SJCRH30 (cell line): ENCODE data around the gene TIMM21. TPM values are rescaled to one million over a fixed set of nuclear protein-coding genes. Genes with fewer than 3 reads are reported as not detected.

Source experiments
- DNase-seq, 2 experiments: peaks; one replicate each; pipeline ENCODE4 v3.0.0-alpha.2; 2015 to 2020
- H3K27ac ChIP-seq: fragments of 250-450 bp; sonication (Bioruptor Pico); 2 replicates; pipeline ENCODE4 v1.5.1; 2020; ENCODE audit warnings: mild to moderate bottlenecking, moderate library complexity
- H3K27me3 ChIP-seq: fragments of 250-450 bp; sonication (Bioruptor Pico); 2 replicates; pipeline ENCODE4 v1.5.1; 2020; ENCODE audit warnings: mild to moderate bottlenecking, moderate library complexity
- H3K36me3 ChIP-seq: fragments of 250-450 bp; sonication (Bioruptor Pico); 2 replicates; pipeline ENCODE4 v1.5.1; 2020; ENCODE audit warnings: mild to moderate bottlenecking, moderate library complexity
- H3K4me1 ChIP-seq: fragments of 250-450 bp; sonication (Bioruptor Pico); 2 replicates; pipeline ENCODE4 v1.5.1; 2020; ENCODE audit warnings: mild to moderate bottlenecking, moderate library complexity
- H3K4me3 ChIP-seq: fragments of 250-450 bp; sonication (Bioruptor Pico); 2 replicates; pipeline ENCODE4 v1.5.1; 2020; ENCODE audit warnings: mild to moderate bottlenecking, moderate library complexity
- H3K9me3 ChIP-seq: fragments of 250-450 bp; sonication (Bioruptor Pico); replicated peaks from 2 replicates; pipeline ENCODE4 v1.5.1; 2020; ENCODE audit warnings: mild to moderate bottlenecking, moderate library complexity
- total RNA-seq: library from RNA; depleted of rRNA; stranded (reverse); fragments of >200 nt; shearing (Covaris generic); gene quantifications from 2 replicates; pipeline ENCODE4 v1.2.3, GENCODE V29; 2014; rRNA removed

Gene TIMM21
- 48.8 and 59.4 TPM in 2 replicates for total RNA-seq

DNA sequence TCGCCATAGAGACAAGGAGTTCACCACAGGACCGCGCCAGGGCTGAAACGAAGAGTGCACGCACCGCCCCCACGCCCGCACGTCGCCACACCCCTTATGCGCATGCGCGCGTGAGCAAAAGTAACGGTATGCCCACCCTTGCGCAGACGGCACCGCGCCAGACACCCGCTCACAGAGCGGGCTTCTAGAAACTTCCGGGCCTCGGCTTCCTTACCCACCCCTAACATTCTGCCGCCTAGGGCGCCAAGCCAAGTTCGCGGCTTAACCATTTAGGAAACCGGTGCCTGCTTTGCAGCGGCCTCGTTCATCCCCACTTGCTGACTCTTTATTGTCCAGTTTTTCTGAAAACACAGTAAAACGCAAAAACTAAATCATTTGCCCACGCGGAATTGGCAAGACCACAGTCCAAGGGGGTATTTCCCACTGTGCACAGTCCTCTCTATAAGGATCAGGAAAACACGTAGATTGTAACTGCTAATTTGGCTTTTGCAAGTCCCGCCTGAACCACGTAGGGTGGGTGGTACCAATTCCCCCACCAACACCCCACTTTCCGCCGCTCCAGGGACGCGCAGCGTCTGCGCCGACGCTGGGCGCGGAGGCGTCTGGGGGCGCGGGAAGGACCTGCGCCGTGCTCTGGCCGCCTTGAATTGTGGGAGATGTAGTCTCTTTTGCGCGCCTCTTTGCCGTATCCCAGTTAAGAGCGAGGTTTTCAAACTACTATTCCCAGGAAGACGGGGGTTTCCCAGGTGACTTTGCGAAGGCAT, at the start of gene TIMM21, which contains the start of gene FBXO15:
TIMM21 (plus strand) TSS at position 745 of the 764 bp plus-strand sequence. CDS start 286 bp downstream, outside the sequence.
FBXO15 (minus strand) TSS at position 56 of the 764 bp plus-strand sequence; CDS start at position 7, 49 bp downstream.
- Histone ChIP-seq H3K4me1 (no peaks in the 10 kb centered on the region), H3K9me3 (no peaks in the 10 kb centered on the region), H3K27me3 (no peaks in the 10 kb centered on the region), H3K4me3 (peak within 1 kb of the TSS; percentile 83), H3K36me3 (no peaks in the 10 kb centered on the region), H3K27ac (peak within 1 kb of the TSS; percentile 80)
- peak; percentile 90 to 91 for DNase-seq

DNA sequence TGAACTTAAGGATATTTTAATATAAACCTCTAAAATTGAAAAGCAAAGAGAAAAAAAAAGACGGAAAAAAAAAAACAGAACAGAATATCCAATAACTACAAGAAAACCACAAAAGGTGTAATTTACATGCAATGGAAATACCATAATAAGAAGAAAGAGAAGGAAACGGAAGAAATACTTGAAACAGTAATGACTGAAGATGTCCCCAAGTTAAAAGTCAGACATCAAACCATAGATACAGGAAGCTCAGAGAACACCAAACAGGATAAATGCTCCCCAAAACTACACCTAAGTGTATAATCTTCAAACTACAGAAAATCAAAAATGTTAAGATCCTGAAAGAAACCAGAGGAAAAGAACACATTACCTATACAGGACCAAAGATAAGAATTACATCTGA, 39.9 kb upstream of the TIMM21 start:
- DNase-seq = no peak

DNA sequence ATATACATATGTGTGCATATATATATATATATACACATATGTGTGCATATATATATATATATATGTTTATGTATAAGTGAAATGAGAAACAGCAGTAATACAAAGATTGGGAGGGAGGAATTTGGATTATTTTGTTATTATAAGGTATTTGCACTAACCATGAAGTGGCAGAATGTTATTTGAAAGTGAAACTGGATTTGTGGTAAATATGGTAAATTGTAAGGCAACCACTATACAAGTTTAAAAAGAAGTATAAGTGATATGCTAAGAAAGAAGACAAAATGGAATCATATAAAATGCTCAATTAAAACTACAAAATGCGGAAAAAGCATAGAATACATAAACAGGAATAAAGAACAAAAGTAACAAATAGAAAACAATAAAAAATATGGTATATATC, 38.2 kb upstream of the TIMM21 start:
- no peaks in the 10 kb centered on the region for H3K4me1 ChIP-seq
- H3K27ac ChIP-seq = no peak overlapping the region
- no peak for DNase-seq
- H3K36me3 ChIP-seq = no peaks in the 10 kb centered on the region
- no peaks in the 10 kb centered on the region for H3K9me3 ChIP-seq
- no peak overlapping the region for H3K4me3 ChIP-seq
- no peaks in the 10 kb centered on the region for H3K27me3 ChIP-seq

More for the DNA sequence above, 39.9 kb upstream of the TIMM21 start:
- Histone ChIP-seq H3K27ac (no peak overlapping the region), H3K4me1 (no peaks in the 10 kb centered on the region), H3K27me3 (no peaks in the 10 kb centered on the region), H3K9me3 (no peaks in the 10 kb centered on the region), H3K36me3 (no peaks in the 10 kb centered on the region), H3K4me3 (no peak overlapping the region)

GRCh38 chr18:74110976-74111375, 37.3 kb upstream of the TIMM21 start:
- no peak overlapping the region for H3K27ac ChIP-seq
- no peak for DNase-seq
- H3K9me3 ChIP-seq = no peaks in the 10 kb centered on the region
- no peak overlapping the region for H3K4me3 ChIP-seq
- H3K27me3 ChIP-seq = no peaks in the 10 kb centered on the region
- H3K4me1 ChIP-seq = no peaks in the 10 kb centered on the region
- no peaks in the 10 kb centered on the region for H3K36me3 ChIP-seq

DNA sequence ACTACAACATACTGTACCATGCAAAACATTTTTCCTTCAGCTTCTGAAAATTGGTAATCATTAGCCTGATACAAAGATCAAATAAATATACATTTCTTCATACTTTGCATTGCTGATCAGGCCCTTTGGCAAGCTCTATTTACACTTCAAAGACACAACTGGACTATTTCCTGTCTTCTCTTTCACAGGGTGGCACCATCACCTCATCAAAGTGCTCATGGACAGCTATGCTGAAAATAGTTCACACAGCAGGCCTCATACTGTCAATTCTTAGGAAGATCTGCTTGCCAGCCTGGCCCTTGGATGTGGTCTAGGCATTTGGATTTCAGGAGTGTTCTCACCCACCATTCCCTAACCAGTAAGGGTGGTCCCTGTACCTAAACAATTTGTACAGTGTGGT, 34.6 kb upstream of the TIMM21 start:
- Histone ChIP-seq H3K9me3 (no peaks in the 10 kb centered on the region), H3K36me3 (no peaks in the 10 kb centered on the region), H3K27me3 (no peaks in the 10 kb centered on the region), H3K4me1 (no peaks in the 10 kb centered on the region), H3K4me3 (no peak overlapping the region), H3K27ac (no peak overlapping the region)
- no peak for DNase-seq

DNA sequence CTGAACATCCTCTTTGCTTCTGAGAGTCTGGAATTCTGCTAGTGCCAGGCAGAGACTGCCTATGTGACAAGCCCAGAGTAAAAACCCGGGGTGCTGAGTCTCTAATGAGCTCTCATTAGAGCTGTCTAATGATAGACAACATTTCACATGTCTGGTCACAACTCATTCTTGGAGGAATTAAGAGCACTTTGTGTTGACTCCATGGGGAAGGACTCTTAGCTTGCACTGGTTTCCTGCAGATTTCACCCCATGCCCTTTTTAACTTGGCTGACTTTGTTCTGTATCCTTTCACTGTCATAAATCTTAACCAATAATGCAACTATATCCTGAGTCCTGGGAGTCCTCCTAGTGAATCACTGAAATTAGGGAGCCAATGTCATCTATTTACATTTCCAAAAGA, 34.2 kb upstream of the TIMM21 start:
- Histone ChIP-seq H3K4me3 (no peak overlapping the region), H3K36me3 (no peaks in the 10 kb centered on the region), H3K9me3 (no peaks in the 10 kb centered on the region), H3K27me3 (no peaks in the 10 kb centered on the region), H3K4me1 (no peaks in the 10 kb centered on the region), H3K27ac (no peak overlapping the region)
- no peak for DNase-seq

GRCh38 chr18:74115046-74115445, 33.3 kb upstream of the TIMM21 start:
- H3K9me3 ChIP-seq = no peaks in the 10 kb centered on the region
- no peak overlapping the region for H3K4me3 ChIP-seq
- no peaks in the 10 kb centered on the region for H3K27me3 ChIP-seq
- H3K27ac ChIP-seq = no peak overlapping the region
- no peaks in the 10 kb centered on the region for H3K36me3 ChIP-seq
- no peak for DNase-seq
- no peaks in the 10 kb centered on the region for H3K4me1 ChIP-seq

GRCh38 chr18:74116633-74117554, 31.4 kb upstream of the TIMM21 start:
- peak in 1 of 2 experiments; percentile 13 for DNase-seq
- Histone ChIP-seq H3K27ac (no peak overlapping the region), H3K4me3 (no peak overlapping the region), H3K9me3 (no peaks in the 10 kb centered on the region), H3K27me3 (no peaks in the 10 kb centered on the region), H3K4me1 (no peaks in the 10 kb centered on the region), H3K36me3 (no peaks in the 10 kb centered on the region)

DNA sequence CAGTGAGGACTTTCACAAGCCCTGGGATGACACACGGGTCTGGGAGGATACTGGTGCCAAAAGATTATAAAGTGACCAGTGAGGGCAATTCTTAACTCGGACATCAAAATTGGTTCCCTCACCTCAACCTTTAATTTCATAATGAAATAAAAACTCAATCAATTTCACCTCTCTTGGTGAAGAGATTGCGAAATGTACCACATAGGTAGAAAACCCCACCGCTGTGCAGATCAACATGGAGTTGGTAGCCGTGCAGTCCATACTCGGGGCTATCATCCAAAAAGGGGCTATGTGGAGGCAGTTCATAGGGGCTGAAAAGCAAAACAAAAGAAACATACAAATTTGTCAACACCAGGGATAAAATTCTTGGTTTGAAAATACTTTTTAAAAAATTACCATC, 25.1 kb upstream of the TIMM21 start:
- Histone ChIP-seq H3K27me3 (no peaks in the 10 kb centered on the region), H3K36me3 (no peaks in the 10 kb centered on the region), H3K4me3 (no peak overlapping the region), H3K27ac (no peak overlapping the region), H3K4me1 (no peaks in the 10 kb centered on the region), H3K9me3 (no peaks in the 10 kb centered on the region)
- DNase-seq = no peak

- H3K36me3 ChIP-seq = no peaks in the 10 kb centered on the region
- no peak overlapping the region for H3K4me3 ChIP-seq
- DNase-seq = no peak
- no peaks in the 10 kb centered on the region for H3K9me3 ChIP-seq
- no peak overlapping the region for H3K27ac ChIP-seq
- H3K27me3 ChIP-seq = no peaks in the 10 kb centered on the region
- H3K4me1 ChIP-seq = no peaks in the 10 kb centered on the region
These were observed 23.7 kb upstream of the TIMM21 start for GRCh38 chr18:74124642-74125041.

GRCh38 chr18:74126684-74127655, 21.4 kb upstream of the TIMM21 start:
- Histone ChIP-seq H3K36me3 (no peaks in the 10 kb centered on the region), H3K4me1 (no peaks in the 10 kb centered on the region), H3K4me3 (no peak overlapping the region), H3K27ac (no peak overlapping the region), H3K27me3 (no peaks in the 10 kb centered on the region), H3K9me3 (no peaks in the 10 kb centered on the region)
- no peak for DNase-seq

DNA sequence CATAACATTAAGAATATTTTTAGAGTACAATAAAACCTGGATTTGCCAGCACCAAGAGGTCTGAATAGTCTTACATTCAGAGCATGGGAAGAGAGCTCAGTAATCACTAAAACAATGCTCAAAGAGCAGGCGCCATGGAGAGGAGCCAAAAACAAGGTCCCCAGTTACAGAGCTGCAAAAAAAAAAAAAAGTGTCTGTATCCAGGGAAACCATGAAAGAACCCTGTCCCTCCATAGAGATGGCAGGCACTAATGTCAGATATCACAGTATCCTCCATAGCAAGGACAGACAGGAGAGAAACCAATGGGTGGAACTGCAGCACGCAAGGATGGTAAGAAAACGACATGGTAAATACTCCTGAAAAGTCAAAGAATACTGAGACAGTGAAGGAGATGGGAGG, 20.2 kb upstream of the TIMM21 start:
- H3K4me3 ChIP-seq = no peak overlapping the region

DNA sequence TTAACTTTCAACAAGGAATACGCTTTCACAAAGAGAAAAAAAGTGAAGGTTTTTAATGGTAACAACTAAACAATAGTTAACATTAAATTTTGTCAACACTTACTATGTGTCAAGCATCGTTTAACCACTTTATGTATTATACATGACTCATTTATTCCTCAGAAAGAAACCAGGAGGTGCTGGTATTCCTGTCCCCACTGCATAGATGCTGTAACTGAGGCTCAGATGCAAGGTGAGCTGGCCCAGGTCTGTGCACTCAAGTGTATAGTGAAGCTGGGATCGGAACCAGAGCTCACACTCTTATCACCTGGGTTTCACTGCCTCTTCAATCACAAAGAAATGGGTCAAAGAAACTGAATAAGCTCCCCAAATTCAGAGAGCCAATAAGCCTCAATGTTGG, 17.2 kb upstream of the TIMM21 start:
- Histone ChIP-seq H3K27me3 (no peaks in the 10 kb centered on the region), H3K4me3 (no peak overlapping the region), H3K36me3 (no peaks in the 10 kb centered on the region), H3K27ac (no peak overlapping the region), H3K9me3 (no peaks in the 10 kb centered on the region), H3K4me1 (no peaks in the 10 kb centered on the region)
- no peak for DNase-seq

More for the DNA sequence above, 20.2 kb upstream of the TIMM21 start:
- H3K27me3 ChIP-seq = no peaks in the 10 kb centered on the region
- DNase-seq = no peak
- H3K36me3 ChIP-seq = no peaks in the 10 kb centered on the region
- no peaks in the 10 kb centered on the region for H3K9me3 ChIP-seq
- H3K27ac ChIP-seq = no peak overlapping the region
- H3K4me1 ChIP-seq = no peaks in the 10 kb centered on the region

DNA sequence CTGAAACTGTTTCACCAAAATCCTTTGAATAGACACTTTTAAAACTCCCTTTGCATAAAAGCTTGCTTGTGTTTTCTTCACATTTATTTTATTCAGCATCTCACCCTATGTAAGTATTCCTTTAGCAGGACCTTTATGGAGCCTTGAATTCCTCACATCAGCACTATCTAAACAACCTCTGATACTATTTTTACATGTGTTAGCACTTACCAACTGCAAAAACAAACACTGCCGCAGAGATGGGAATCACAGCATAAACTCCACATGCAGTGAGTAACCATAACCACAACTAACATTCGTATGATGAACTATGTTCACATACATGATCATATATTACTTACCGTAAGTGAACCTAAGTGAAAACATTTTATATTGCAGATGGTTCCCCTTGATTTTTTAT, 16.1 kb upstream of the TIMM21 start:
- H3K27me3 ChIP-seq = no peaks in the 10 kb centered on the region
- H3K4me1 ChIP-seq = no peaks in the 10 kb centered on the region
- H3K9me3 ChIP-seq = no peaks in the 10 kb centered on the region
- no peak for DNase-seq
- no peak overlapping the region for H3K27ac ChIP-seq
- no peaks in the 10 kb centered on the region for H3K36me3 ChIP-seq
- no peak overlapping the region for H3K4me3 ChIP-seq
